ENCODE data around the gene B4GALT6. TPM values are rescaled to one million over a fixed set of nuclear protein-coding genes. Genes with fewer than 3 reads are reported as not detected.

The B4GALT6 gene
- total RNA-seq, 1 donor from 2014 or later = 6.4 TPM

- no peak for ATAC-seq
- intact Hi-C loops (cut with DNase I) = no loop called here
- DNase-seq (ENCODE audit: low spot score) = no peak
Observed at GRCh38 chr18:31671951-31672350, 12.4 kb downstream of the B4GALT6 start.

- ATAC-seq (no peak), DNase-seq (ENCODE audit: low spot score) (no peak)
- intact Hi-C loops (cut with DNase I) = no loop called here
Observed at GRCh38 chr18:31669541-31669940, 14.8 kb downstream of the B4GALT6 start.

DNA sequence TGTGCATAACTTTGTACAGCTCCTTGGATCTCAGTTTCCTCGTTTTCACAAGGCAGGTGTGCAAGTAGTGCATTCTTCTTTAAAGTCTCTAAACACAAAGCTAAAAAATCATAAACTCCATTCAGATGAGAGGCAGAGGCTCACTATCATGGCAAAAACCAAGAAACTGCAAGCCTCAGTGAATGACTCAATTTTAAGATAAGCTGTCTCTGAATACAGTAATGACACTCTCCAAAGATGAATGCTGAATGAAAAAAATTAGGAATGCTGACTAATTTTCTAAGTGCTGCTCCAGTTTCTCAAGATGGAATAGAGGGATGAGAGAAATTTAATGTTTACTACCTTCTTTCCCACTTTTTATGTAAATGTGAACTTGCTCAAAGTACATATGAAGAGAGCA, 17.2 kb downstream of the B4GALT6 start:
- ATAC-seq (no peak), DNase-seq (ENCODE audit: low spot score) (no peak)
- intact Hi-C loops (cut with DNase I) = no loop called here

DNA sequence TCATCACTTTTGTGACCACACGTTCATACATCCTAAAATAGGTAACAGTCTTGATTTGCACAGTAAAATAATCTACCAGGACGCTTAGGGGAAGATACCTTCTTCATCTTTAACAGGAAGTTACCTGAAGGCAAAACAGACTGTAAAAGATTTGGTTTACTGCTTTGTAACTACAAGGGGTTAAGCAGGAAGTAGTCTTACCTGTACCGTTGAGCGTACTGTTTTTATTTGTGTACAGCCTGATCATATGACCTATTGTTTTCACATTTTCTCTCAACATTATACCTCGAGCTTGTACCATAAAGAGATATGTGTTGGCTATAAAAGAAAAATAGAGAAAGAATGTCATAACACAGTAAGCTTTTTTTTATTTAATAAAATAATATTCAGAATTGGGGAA, 18.3 kb downstream of the B4GALT6 start:
- intact Hi-C loops (cut with DNase I) = no loop called here
- ATAC-seq (no peak), DNase-seq (ENCODE audit: low spot score) (no peak)

GRCh38 chr18:31664101-31664500, 20.3 kb downstream of the B4GALT6 start:
- intact Hi-C loops (cut with DNase I) = no loop called here
- ATAC-seq = no peak
- no peak for DNase-seq (ENCODE audit: low spot score)

DNA sequence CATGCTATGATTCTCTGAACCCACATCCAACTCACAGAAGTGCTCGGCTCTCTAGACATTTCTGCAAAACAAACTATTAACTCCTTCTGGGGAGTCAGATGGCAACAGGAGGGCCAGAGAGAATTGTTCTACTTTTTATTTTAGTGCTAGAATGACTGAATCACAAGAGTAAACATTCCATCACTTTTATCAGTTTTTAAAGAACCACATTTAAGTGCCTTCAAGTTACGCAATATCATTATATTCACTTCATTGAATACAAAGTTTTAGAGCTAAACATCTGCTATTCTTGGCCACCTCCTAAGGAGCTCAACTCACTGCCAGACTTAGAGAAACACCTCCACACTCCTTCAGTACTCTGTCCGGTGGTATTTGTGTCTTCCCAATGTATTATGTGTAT, 22.4 kb downstream of the B4GALT6 start:
- intact Hi-C loops (cut with DNase I) = no loop called here
- ATAC-seq = peak; percentile 26
- DNase-seq (ENCODE audit: low spot score) = no peak

- intact Hi-C loops (cut with DNase I) = no loop called here
- ATAC-seq (no peak), DNase-seq (ENCODE audit: low spot score) (no peak)
Observed at GRCh38 chr18:31660763-31661162, 23.6 kb downstream of the B4GALT6 start.

DNA sequence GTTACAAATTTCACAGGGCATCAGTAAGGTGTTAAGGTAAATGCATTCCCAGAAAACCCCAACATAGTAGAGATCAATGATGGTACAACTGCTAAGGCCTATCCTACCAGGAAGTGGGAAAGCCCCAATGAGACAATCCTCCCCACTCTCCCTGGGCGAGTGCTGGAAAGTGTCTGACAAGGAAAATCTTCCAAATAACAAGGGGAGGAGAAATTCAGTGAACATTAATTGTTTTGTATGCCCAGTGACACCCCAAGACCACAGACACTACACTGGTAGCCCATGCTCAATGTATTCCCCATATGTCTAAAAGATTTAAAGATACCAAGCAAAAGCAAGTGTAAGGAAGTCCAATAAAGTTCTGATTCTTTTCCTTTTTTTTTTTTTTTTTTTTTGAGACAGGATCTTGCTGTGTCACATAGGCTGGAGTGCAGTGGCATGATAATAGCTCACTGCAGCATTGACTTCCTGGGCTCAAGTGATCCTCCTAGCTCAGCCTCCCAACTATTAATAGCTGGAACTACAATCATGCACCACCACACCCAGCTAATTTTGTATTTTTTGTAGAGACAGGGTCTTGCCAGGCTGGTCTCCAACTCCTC, 24.7 kb downstream of the B4GALT6 start:
- intact Hi-C loops (cut with DNase I) = no loop called here
- no peak for ATAC-seq

GRCh38 chr18:31658670-31659575, 25.5 kb downstream of the B4GALT6 start:
- intact Hi-C loops (cut with DNase I) = no loop called here
- ATAC-seq (no peak), DNase-seq (ENCODE audit: low spot score) (no peak)

More for the DNA sequence above, 24.7 kb downstream of the B4GALT6 start:
- DNase-seq (ENCODE audit: low spot score) = no peak

- DNase-seq (ENCODE audit: low spot score) (no peak), ATAC-seq (no peak)
- intact Hi-C loops (cut with DNase I) = no loop called here
Observed at GRCh38 chr18:31657823-31658669, 26.3 kb downstream of the B4GALT6 start.

DNA sequence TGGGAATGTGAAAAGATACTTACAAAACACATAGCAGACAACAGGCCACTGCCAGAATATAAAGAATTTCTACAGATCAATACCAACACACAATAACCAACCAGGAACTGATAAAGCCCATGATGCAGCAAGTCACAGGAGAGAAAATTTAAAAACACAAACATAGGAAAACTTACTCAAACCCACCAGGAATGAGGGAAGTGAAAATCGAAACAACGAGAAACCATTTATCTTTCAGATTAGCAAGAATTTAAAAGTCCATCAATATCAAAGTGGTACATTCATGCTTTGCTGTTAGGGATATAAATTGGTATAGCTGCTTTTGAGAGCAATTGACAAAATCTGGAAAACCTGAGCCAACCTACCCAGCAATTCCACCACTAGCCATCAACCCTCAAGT, 27.6 kb downstream of the B4GALT6 start:
- intact Hi-C loops (cut with DNase I) = no loop called here

GRCh38 chr18:31655354-31655753, 29.0 kb downstream of the B4GALT6 start:
- no peak for DNase-seq (ENCODE audit: low spot score)
- intact Hi-C loops (cut with DNase I) = no loop called here
- ATAC-seq = no peak

More for the DNA sequence above, 27.6 kb downstream of the B4GALT6 start:
- DNase-seq (ENCODE audit: low spot score) (no peak), ATAC-seq (no peak)

- DNase-seq (ENCODE audit: low spot score) (no peak), ATAC-seq (no peak)
- intact Hi-C loops (cut with DNase I) = no loop called here
Observed at GRCh38 chr18:31652877-31653276, 31.5 kb downstream of the B4GALT6 start.

DNA sequence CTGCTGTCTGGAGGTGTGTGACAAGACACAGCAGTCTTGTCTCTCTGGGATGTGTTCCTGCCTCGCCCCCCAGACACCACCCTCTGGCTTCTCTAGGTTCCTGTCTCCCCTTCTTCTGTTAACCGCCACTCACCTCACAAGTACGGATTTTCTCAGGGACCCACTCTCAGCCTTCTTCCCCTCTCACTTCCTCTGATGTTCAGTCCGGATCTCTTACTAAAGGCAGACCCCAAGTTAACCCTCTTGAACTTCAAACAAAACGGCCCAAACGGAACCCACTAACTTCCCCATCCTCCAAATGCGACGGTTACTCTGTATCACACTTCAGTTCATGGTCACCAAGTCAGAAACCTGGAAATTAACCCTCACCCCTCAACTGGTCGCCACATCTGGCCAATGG, 32.0 kb downstream of the B4GALT6 start:
- intact Hi-C loops (cut with DNase I) = no loop called here
- DNase-seq (ENCODE audit: low spot score) (no peak), ATAC-seq (no peak)

DNA sequence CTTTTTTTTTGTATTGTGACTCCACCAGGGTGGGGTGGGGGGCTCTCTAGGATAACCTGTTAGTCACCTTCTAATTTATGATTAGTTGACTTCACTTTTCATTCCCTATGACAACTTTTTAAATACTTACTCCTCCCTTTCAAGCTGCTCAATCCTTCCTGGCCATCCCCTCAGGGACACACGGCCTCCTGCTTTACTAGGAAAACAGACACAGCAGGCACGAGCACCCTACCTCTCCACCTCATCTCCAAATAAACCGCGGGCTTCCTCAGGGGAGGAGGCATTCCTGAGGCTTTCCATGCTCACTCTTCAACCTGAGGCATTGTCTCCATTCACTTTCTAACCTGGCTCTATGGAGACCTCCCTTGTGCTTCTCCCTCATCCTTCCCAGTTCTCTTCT, 33.0 kb downstream of the B4GALT6 start:
- intact Hi-C loops (cut with DNase I) = no loop called here
- ATAC-seq (no peak), DNase-seq (ENCODE audit: low spot score) (no peak)

- ATAC-seq (no peak), DNase-seq (ENCODE audit: low spot score) (no peak)
- intact Hi-C loops (cut with DNase I) = no loop called here
Observed at GRCh38 chr18:31649978-31650719, 34.2 kb downstream of the B4GALT6 start.

GRCh38 chr18:31649449-31649848, 34.9 kb downstream of the B4GALT6 start:
- ATAC-seq (no peak), DNase-seq (ENCODE audit: low spot score) (no peak)
- intact Hi-C loops (cut with DNase I) = no loop called here

DNA sequence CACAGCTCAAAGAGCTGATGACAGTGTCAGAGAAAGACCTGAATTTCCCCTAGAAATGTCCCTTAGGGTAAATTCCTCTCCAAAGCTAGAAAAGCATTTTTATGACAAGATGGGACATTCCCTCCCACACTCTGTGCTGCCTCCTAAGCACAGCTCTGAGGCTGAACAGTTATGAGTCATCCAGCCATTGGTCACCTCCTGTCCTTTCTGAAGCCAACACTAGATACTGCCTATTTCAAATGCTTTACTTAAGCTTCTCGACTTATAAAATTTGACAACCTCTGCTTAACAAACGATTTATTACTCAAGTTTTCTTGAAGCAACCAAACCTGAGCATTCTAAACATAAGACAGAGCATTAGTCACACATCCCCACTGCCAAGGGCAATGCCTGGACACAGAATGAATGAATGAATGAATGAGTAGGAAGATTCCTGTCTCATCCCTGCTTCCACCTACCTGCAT, 35.4 kb downstream of the B4GALT6 start:
- ATAC-seq = no peak
- DNase-seq (ENCODE audit: low spot score) = no peak
- intact Hi-C loops (cut with DNase I) = no loop called here

DNA sequence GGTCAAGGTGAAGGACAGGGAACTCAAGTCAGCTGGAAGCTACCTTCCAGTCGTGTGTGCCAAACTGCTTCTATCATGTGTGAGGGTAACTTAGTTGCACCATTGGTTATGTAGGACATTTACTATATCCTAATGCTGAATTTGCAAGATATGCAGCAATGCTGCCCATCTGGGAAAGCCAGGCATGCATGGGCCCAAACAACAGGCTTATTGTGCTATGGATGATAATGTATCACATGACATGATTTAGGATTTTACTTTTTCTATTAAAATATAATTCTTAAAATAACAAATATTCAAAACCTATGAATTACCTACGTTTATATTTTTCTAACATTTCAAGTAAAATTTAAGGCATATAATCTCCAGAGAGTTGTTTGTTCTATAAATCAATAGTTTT, 35.9 kb downstream of the B4GALT6 start:
- intact Hi-C loops (cut with DNase I) = no loop called here
- no peak for DNase-seq (ENCODE audit: low spot score)
- no peak for ATAC-seq

Measured in sciatic nerve (tissue), 2 donors.